Body of pancreas (tissue), 4 donors: ENCODE data around the gene CHPF2.

Experiments used
- POLR2A ChIP-seq, 3 donors: fragments of 450-650 bp; IDR thresholded peaks; one replicate each; pipeline ENCODE4 v1.6.1; 2016; ENCODE audit warnings: antibody characterized with exemption in 3 of 3, mild to moderate bottlenecking in 2 of 3
- TF ChIP-seq, protein P1 (sequence below), 7 experiments: fragments of 450-650 bp in 4 of 7; fragments of 200-600 bp in 3 of 7; sonication (generic) in 3 of 7; IDR thresholded peaks; one replicate each; pipeline ENCODE4 v1.5.1; 2016 to 2019; ENCODE audit warnings: antibody characterized with exemption in 7 of 7

- TF ChIP-seq, protein P1, sequence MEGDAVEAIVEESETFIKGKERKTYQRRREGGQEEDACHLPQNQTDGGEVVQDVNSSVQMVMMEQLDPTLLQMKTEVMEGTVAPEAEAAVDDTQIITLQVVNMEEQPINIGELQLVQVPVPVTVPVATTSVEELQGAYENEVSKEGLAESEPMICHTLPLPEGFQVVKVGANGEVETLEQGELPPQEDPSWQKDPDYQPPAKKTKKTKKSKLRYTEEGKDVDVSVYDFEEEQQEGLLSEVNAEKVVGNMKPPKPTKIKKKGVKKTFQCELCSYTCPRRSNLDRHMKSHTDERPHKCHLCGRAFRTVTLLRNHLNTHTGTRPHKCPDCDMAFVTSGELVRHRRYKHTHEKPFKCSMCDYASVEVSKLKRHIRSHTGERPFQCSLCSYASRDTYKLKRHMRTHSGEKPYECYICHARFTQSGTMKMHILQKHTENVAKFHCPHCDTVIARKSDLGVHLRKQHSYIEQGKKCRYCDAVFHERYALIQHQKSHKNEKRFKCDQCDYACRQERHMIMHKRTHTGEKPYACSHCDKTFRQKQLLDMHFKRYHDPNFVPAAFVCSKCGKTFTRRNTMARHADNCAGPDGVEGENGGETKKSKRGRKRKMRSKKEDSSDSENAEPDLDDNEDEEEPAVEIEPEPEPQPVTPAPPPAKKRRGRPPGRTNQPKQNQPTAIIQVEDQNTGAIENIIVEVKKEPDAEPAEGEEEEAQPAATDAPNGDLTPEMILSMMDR (IDR thresholded peaks at IDR 0.05): peak in 1 of 7 experiments; percentile 15
- TF ChIP-seq POLR2A (IDR thresholded peaks at IDR 0.05): no peak
These were observed 16.2 kb downstream of the CHPF2 start, which contains the start of gene SMARCD3 for GRCh38 chr7:151248346-151249033.
